K562 (cell line): ENCODE data around the gene FADD. TPM values are rescaled to one million over a fixed set of nuclear protein-coding genes. Genes with fewer than 3 reads are reported as not detected.

ENCODE experiments used
- ATAC-seq: fragments of 200-7000 bp; cut with Tn5 transposase; 3 replicates; pipeline ENCODE4 v1.9.1; 2020; ENCODE audit warnings: moderate library complexity
- BruUV-seq: library from RNA; stranded (reverse); fragments of 400-500 nt; replicated peaks from 2 replicates; lab custom pipeline; 2021; lab: Mats Ljungman, UMichigan
- CTCF ChIA-PET: fragments of 300-600 bp; formaldehyde crosslinking; extraction: SDS; loops from one replicate; lab custom pipeline; 2021; ENCODE audit warnings: low intra/inter-chr PET ratio; lab: Yijun Ruan, JAX
- POLR2A ChIA-PET: fragments of 300-600, 350-650 bp; sonication (Branson Sonifier 250); formaldehyde crosslinking; extraction: SDS; loops from one replicate; lab custom pipeline; 2021; ENCODE audit warnings: antibody characterized with exemption, inconsistent platforms; lab: Yijun Ruan, JAX
- DNase-seq, 4 experiments: peaks; one replicate each; pipeline versions ENCODE4 v3.0.0 to v3.0.0-alpha.2; 2011 to 2018; ENCODE audit warnings: low spot score in 3 of 4, mixed read lengths in 3 of 4; ENCODE audit errors: extremely low read depth in 1 of 4
- FAIRE-seq: peaks from 2 replicates; lab custom pipeline; 2011; peaks lifted over from hg19 to GRCh38; lab: Jason Lieb, UNC
- H2AFZ ChIP-seq: 2 replicates; pipeline ENCODE4 v1.6.0; 2011; ENCODE audit warnings: low read depth, low read length, control low read depth, inconsistent platforms
- H3K27ac ChIP-seq: fragments of 200-600 bp; 3 replicates; pipeline ENCODE4 v1.8.0; 2011; ENCODE audit warnings: low read depth, mild to moderate bottlenecking, control low read depth, inconsistent platforms, low read length, moderate library complexity, mixed read lengths; ENCODE audit errors: extremely low read depth
- H3K27me3 ChIP-seq, 2 experiments: fragments of 300-600 bp in 1 of 2; 2 replicates in 1 of 2; 3 replicates in 1 of 2; pipeline versions ENCODE4 v1.6.0 to v1.8.0; 2011; ENCODE audit warnings: inconsistent platforms in 2 of 2, low read length in 2 of 2, mild to moderate bottlenecking in 1 of 2, mixed read lengths in 1 of 2, moderate library complexity in 1 of 2; ENCODE audit not compliant: control insufficient read depth in 2 of 2, insufficient read depth in 2 of 2
- H3K36me3 ChIP-seq: fragments of 300-600 bp; 3 replicates; pipeline ENCODE4 v1.8.0; 2011; ENCODE audit warnings: mild to moderate bottlenecking, low read length, inconsistent platforms; ENCODE audit not compliant: control insufficient read depth, insufficient read depth
- H3K4me1 ChIP-seq, 2 experiments: fragments of 200-600 bp in 1 of 2; replicated peaks in 1 of 2; 2 replicates in 1 of 2; 3 replicates in 1 of 2; pipeline versions ENCODE4 v1.5.1 to v1.8.0; 2011; ENCODE audit warnings: inconsistent platforms in 2 of 2, low read length in 2 of 2, mild to moderate bottlenecking in 1 of 2, mixed read lengths in 1 of 2, moderate library complexity in 1 of 2; ENCODE audit not compliant: control insufficient read depth in 2 of 2, insufficient read depth in 2 of 2
- H3K4me2 ChIP-seq: 2 replicates; pipeline ENCODE4 v1.6.1; 2011; ENCODE audit warnings: low read length, control low read depth, inconsistent platforms, mixed read lengths; ENCODE audit not compliant: insufficient read depth
- H3K4me3 ChIP-seq: fragments of 200-600 bp; sonication (generic), shearing (Covaris generic); 2 replicates; pipeline ENCODE4 v1.5.1; 2016; ENCODE audit warnings: control low read depth, inconsistent platforms
- H3K79me2 ChIP-seq: fragments of 200-600 bp; 3 replicates; pipeline ENCODE4 v1.8.0; 2011; ENCODE audit warnings: low read length, inconsistent platforms; ENCODE audit not compliant: control insufficient read depth, insufficient read depth
- H3K9ac ChIP-seq, 2 experiments: 2 replicates each; pipeline versions ENCODE4 v1.6.0 to v1.6.1; 2011; ENCODE audit warnings: low read depth in 2 of 2, low read length in 2 of 2, control low read depth in 1 of 2, inconsistent platforms in 1 of 2, mild to moderate bottlenecking in 1 of 2, mixed read lengths in 1 of 2; ENCODE audit not compliant: insufficient read depth in 1 of 2
- H3K9me1 ChIP-seq: one replicate; pipeline ENCODE4 v1.6.0; 2011; ENCODE audit warnings: inconsistent platforms, mild to moderate bottlenecking, low read length, moderate library complexity; ENCODE audit not compliant: control insufficient read depth, insufficient read depth
- H3K9me3 ChIP-seq: replicated peaks from 2 replicates; pipeline ENCODE4 v1.5.1; 2011; ENCODE audit warnings: low read depth, low read length, inconsistent platforms; ENCODE audit not compliant: control insufficient read depth, insufficient read depth
- H4K20me1 ChIP-seq: replicated peaks from 2 replicates; pipeline ENCODE4 v1.6.1; 2011; ENCODE audit warnings: low read length, inconsistent platforms, mixed read lengths; ENCODE audit not compliant: control insufficient read depth, insufficient read depth
- BCOR ChIP-seq: fragments of 450-650 bp; IDR thresholded peaks from 2 replicates; pipeline ENCODE4 v1.6.1; 2016
- CBX1 ChIP-seq: sonication (generic); IDR thresholded peaks from 2 replicates; pipeline ENCODE4 v1.6.1; 2016; ENCODE audit warnings: antibody characterized with exemption, low read depth, mild to moderate bottlenecking
- CSDE1 ChIP-seq, 2 experiments: fragments of 450-650 bp; IDR thresholded peaks; 2 replicates each; pipeline ENCODE4 v1.6.1; 2016; ENCODE audit warnings: mild to moderate bottlenecking in 1 of 2
- ETV5 ChIP-seq: sonication (generic); formaldehyde crosslinking; IDR thresholded peaks from 2 replicates; pipeline ENCODE4 v1.4.0; 2020; ENCODE audit warnings: low read depth, mild to moderate bottlenecking, missing genetic modification reagents
- XRCC4 ChIP-seq: IDR thresholded peaks from one replicate; pipeline ENCODE4 v1.6.1; 2011; ENCODE audit not compliant: insufficient read depth, insufficient read length; ENCODE audit errors: extremely low read depth
- ZNF121 ChIP-seq: sonication (generic); formaldehyde crosslinking; conservative IDR thresholded peaks from 2 replicates; pipeline ENCODE4 v1.8.0; 2022; ENCODE audit warnings: missing genetic modification reagents
- WGBS: fragments of 100-300 bp; shearing (Covaris generic); methylation state at CpG from one replicate; pipeline ENCODE4 v1.1.6; 2016; ENCODE audit warnings: low coverage, mixed read lengths; ENCODE audit not compliant: insufficient coverage; ENCODE audit errors: missing lambda C conversion rate; 5-methylcytosine and 5-hydroxymethylcytosine counted together
- in situ Hi-C: fragments of 300-500 bp; cut with MboI; formaldehyde crosslinking; loops from 4 replicates; pipeline ENCODE4 v1.15.0; 2018; ENCODE audit warnings: inconsistent platforms, mixed read lengths
- intact Hi-C: fragments of 100-400 bp; cut with micrococcal nuclease; formaldehyde crosslinking; loops from 2 replicates; pipeline ENCODE4 v1.14.2; 2022
- polyA plus RNA-seq, 8 experiments: library from polyadenylated mRNA; depleted of rRNA in 4 of 8; stranded (reverse) in 5 of 8; unstranded in 3 of 8; fragments of >200 nt; fragmentation: Nextera tagmentation in 2 of 8; fragmentation: Illumina TruSeq in 1 of 8; extraction: Ambion mirVana in 2 of 8; extraction: Trizol in 1 of 8; gene quantifications; 2 replicates each; pipeline versions ENCODE4 v1.2.1 to v1.2.3, GENCODE V29; 2011 to 2014; ENCODE audit warnings: inconsistent platforms in 1 of 8, missing spikeins in 1 of 8
- total RNA-seq, 7 experiments: library from RNA; depleted of rRNA in 6 of 7; stranded (reverse); fragments of >200 nt in 6 of 7; fragmentation: Illumina TruSeq in 2 of 7; extraction: Trizol in 2 of 7; gene quantifications; 2 replicates each; pipeline versions ENCODE4 v1.2.1 to v1.2.3, GENCODE V29; 2011 to 2021; ENCODE audit warnings: low replicate concordance in 1 of 7
- TF ChIP-seq, protein P1 (sequence below): sonication (generic); formaldehyde crosslinking; IDR thresholded peaks from 2 replicates; pipeline ENCODE4 v1.8.0; 2022; ENCODE audit warnings: mild to moderate bottlenecking, missing genetic modification reagents

The FADD gene
- total and polyA plus RNA-seq, 9 of the 15 experiments (the other 6 are each of a cell fraction or from before 2014, with no cell fraction given), result 0.29 to 26.9 (median 20.4) TPM

DNA sequence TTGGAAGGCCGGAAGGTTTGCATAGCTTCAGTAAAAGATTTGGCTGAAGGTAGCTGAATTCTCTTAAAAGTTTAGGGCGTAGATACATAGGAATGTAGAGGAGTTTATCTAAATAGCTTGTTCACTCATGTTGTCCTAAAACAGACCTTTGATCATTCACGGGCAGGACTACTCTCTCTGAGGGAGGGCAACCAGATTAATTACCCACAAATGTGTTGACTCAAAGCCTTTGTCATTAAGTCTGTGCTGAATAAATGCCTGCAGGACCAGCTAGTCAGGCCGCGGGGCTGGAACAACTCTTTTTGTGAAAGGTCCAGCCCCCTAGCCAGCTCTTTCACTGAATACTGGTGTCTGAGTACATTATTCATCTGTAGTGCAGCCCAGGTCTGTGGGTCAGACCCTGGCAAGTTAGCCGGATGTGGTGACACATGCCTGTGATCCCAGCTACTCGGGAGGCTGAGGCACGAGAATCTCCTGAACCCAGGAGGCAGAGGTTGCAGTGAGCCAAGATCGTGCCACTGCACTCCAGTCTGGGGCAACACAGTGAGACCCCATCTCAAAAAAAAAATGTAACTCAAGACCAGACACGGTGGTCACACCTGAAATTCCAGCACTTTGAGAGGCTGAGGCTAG lies 2.8 kb upstream of the FADD start:
- Histone ChIP-seq H3K27ac (no peak overlapping the region), H3K9ac (no peak overlapping the region), H3K4me3 (no peak overlapping the region), H3K36me3 (peaks cover 8% of the 10 kb centered on the region; the same call in 2 of the 3 replicates), H3K9me1 (peaks cover 7% of the 10 kb centered on the region), H3K4me1 (peaks cover 11 to 30% of the 10 kb centered on the region in 2 experiments; a peak in 4 of 5 replicates), H4K20me1 (peaks cover 15% of the 10 kb centered on the region), H3K4me2 (no peak overlapping the region), H3K27me3 (peaks cover 0 to 9% of the 10 kb centered on the region in 2 experiments; a peak in 1 of 5 replicates), H3K9me3 (no peaks in the 10 kb centered on the region; the same call in 1 of the 2 replicates), H2AFZ (no peak overlapping the region), H3K79me2 (peaks cover 25% of the 10 kb centered on the region)
- in situ Hi-C loops (no loop called here), intact Hi-C loops (loop anchor here (10.0 kb wide), 2 partner anchors 194 to 244 kb away; partner anchors contain the start of gene CTTN)
- 7% methylated on average over 10 of the region's 10 CpGs for WGBS
- TF ChIP-seq BCOR, result peak; percentile 7; the same call in 1 of the 2 replicates
- peak; percentile 79 for TF ChIP-seq ZNF121
- no peak for TF ChIP-seq CSDE1 (IDR thresholded peaks at IDR 0.05)
- TF ChIP-seq CBX1, result no peak
- TF ChIP-seq, protein P1, sequence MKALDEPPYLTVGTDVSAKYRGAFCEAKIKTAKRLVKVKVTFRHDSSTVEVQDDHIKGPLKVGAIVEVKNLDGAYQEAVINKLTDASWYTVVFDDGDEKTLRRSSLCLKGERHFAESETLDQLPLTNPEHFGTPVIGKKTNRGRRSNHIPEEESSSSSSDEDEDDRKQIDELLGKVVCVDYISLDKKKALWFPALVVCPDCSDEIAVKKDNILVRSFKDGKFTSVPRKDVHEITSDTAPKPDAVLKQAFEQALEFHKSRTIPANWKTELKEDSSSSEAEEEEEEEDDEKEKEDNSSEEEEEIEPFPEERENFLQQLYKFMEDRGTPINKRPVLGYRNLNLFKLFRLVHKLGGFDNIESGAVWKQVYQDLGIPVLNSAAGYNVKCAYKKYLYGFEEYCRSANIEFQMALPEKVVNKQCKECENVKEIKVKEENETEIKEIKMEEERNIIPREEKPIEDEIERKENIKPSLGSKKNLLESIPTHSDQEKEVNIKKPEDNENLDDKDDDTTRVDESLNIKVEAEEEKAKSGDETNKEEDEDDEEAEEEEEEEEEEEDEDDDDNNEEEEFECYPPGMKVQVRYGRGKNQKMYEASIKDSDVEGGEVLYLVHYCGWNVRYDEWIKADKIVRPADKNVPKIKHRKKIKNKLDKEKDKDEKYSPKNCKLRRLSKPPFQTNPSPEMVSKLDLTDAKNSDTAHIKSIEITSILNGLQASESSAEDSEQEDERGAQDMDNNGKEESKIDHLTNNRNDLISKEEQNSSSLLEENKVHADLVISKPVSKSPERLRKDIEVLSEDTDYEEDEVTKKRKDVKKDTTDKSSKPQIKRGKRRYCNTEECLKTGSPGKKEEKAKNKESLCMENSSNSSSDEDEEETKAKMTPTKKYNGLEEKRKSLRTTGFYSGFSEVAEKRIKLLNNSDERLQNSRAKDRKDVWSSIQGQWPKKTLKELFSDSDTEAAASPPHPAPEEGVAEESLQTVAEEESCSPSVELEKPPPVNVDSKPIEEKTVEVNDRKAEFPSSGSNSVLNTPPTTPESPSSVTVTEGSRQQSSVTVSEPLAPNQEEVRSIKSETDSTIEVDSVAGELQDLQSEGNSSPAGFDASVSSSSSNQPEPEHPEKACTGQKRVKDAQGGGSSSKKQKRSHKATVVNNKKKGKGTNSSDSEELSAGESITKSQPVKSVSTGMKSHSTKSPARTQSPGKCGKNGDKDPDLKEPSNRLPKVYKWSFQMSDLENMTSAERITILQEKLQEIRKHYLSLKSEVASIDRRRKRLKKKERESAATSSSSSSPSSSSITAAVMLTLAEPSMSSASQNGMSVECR (CRISPR knock-in tag), result no peak
- 0 out of 2 replicates have a peak, but pooled peaks have one; percentile 15 for TF ChIP-seq ETV5 (CRISPR knock-in tag)
- no peak for TF ChIP-seq XRCC4
- ChIA-PET POLR2A (interaction anchor here (0.6 kb wide), 1 partner anchor 212 kb away, joined by 3 read pairs; no protein-coding TSS in a partner anchor), CTCF (no interaction called here)
- ATAC-seq, result no peak
- DNase-seq, result no peak
- FAIRE-seq, result no peak
- no TSS peak for BruUV-seq
